Measurements from ENCODE around the gene NTF3. TPM values are rescaled to one million over a fixed set of nuclear protein-coding genes. Genes with fewer than 3 reads are reported as not detected.

Gene NTF3
- total RNA-seq, 2 donors from 2014 or later: not detected

DNA sequence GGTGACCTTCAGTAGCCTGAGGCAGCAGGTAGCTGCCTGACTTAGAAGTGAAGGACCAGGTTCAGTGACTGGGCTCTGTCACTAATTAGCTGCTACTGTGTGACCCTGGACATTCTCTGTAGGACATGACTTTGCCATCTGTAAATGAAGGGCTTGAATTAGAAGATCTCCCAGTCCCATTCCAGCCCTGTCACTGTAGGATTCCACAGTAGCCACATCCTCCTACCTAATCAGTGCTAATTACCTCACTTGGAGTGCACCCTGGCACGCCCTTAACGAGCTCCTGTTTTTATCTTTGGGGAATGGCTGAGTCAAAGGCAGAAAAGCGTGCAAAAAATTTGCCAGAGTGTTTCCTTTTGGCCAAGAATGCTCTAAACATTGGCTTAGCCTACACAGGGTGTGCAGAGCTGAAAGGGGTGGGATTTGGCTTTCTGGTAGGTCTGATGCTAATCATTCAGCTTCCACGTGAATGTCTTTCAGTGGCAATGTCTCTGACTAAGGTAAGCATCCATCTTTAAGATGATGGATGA is 6.8 kb downstream of the NTF3 start:
- H3K36me3 Mint-ChIP-seq (ENCODE audit: low read depth): no peaks in the 10 kb centered on the region
- H3K9me3 ChIP-seq (ENCODE audit: control insufficient read depth, low read length, poor library complexity, severe bottlenecking): no peaks in the 10 kb centered on the region
- H3K4me1 Mint-ChIP-seq: no peaks in the 10 kb centered on the region
- peaks cover 11% of the 10 kb centered on the region for H3K27me3 Mint-ChIP-seq
- H3K27ac Mint-ChIP-seq: no peak overlapping the region
- no peak for DNase-seq
- no peak for ATAC-seq
- H3K4me3 Mint-ChIP-seq: no peak overlapping the region

DNA sequence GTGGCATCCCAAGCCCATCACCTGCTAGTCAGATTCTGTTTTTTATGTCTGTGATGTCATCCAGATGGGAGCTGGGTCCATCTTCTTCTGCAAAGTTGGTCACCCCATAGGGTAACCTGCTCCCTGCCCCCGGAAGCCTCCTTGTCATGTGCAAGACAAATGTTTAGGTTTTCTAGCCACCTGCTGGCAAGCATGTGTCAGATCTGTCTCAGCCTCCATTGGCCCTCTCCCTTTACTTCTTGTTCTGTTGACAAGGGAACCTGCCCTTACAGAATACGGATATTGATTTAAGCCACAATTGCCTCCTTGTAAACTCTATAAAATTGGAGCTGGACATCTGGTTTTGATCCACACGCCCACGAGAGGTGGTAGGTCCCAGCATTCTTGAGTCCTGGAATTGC is 7.5 kb downstream of the NTF3 start:
- H3K4me3 Mint-ChIP-seq: no peak overlapping the region
- H3K36me3 Mint-ChIP-seq (ENCODE audit: low read depth): no peaks in the 10 kb centered on the region
- H3K27me3 Mint-ChIP-seq: peaks cover 11% of the 10 kb centered on the region
- ATAC-seq (no peak), DNase-seq (no peak)
- H3K4me1 Mint-ChIP-seq: no peaks in the 10 kb centered on the region
- H3K27ac Mint-ChIP-seq: no peak overlapping the region
- H3K9me3 ChIP-seq (ENCODE audit: control insufficient read depth, low read length, poor library complexity, severe bottlenecking): no peaks in the 10 kb centered on the region

DNA sequence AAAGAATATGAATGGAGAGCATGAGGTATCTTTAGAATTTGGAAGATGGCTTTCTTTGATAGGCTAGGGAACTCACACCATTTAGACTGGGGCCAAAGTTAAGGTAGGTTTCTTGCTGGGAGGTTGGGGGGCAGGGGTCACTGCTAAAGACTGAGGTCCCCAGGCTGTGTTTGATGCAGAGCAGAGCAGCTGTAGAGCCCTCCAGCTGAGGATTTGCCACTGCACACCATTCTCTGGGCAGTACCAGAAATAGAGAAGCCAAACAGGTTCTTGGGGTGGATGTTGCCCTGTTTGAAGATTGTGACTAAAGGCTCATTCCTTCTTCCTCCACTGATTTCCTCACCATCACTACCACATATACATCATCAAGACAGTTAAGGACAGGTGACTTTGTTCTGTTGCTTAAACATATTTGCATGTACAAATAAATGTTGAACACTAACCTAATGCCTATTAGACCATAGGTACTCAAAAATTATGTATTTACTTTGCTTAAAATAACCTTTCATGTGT is 7.9 kb downstream of the NTF3 start:
- no peaks in the 10 kb centered on the region for H3K4me1 Mint-ChIP-seq
- ATAC-seq (no peak), DNase-seq (no peak)
- no peaks in the 10 kb centered on the region for H3K9me3 ChIP-seq (ENCODE audit: control insufficient read depth, low read length, poor library complexity, severe bottlenecking)
- no peak overlapping the region for H3K4me3 Mint-ChIP-seq
- H3K36me3 Mint-ChIP-seq (ENCODE audit: low read depth): no peaks in the 10 kb centered on the region
- H3K27ac Mint-ChIP-seq: no peak overlapping the region
- peaks cover 11% of the 10 kb centered on the region for H3K27me3 Mint-ChIP-seq

DNA sequence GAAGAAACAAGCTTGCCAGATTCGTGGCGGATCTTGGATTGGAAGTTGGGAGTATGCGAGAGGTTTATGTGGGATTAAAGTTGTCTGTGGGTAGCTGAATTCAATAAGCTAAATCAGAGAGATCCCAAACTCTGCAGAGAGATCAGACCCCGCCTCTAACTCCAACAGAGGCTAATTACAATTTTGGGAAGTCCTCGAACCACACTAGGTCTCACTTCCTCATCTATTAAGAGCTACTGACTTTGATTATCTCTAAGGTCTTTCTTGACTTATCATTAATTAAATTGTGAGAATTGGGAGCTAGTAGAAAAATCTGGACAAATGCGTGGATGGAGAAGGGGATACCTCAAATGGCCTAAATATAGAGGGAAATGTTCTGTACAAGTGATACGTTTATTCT is 9.1 kb downstream of the NTF3 start:
- H3K4me1 Mint-ChIP-seq: no peaks in the 10 kb centered on the region
- no peaks in the 10 kb centered on the region for H3K36me3 Mint-ChIP-seq (ENCODE audit: low read depth)
- no peak overlapping the region for H3K27ac Mint-ChIP-seq
- H3K27me3 Mint-ChIP-seq: peaks cover 11% of the 10 kb centered on the region
- DNase-seq: no peak
- no peak overlapping the region for H3K4me3 Mint-ChIP-seq
- ATAC-seq: no peak
- no peaks in the 10 kb centered on the region for H3K9me3 ChIP-seq (ENCODE audit: control insufficient read depth, low read length, poor library complexity, severe bottlenecking)

DNA sequence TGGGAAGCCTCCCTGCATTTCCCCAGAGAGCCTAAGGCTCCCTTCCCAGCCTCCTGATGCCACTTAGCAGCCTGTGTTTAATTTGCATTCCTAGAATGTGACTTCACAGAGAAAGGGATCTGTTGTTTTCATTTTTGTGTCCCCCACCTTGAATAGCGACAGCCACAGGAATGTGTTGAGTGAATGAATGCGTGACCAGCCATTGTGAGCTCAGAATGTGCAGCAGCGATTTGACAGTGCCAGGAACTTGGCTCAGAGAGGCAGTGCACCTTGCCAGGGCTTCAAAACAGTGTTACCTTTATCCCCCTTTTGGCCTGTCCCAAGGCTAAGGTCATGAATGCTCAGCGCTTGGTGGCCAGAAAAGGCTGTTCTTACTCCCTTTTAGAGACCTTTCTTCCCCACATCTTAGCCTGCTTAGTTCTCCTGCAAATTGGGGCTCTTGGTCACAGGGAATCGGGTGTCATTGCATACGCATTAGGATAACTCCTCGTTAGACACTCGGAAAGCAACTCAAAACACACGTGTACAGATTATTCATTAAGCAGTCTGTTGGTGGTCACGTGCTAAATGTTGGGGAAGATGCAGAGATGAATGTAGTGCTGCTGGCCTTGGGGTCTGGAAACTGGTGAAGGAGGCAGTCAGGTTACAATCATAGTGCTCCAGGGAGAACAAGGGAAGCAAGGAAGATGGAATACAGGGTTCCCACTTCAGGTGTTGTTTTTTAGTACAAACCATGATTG is 9.8 kb downstream of the NTF3 start:
- ATAC-seq (no peak), DNase-seq (no peak)
- no peak overlapping the region for H3K27ac Mint-ChIP-seq
- H3K4me1 Mint-ChIP-seq: no peaks in the 10 kb centered on the region
- no peak overlapping the region for H3K4me3 Mint-ChIP-seq
- no peaks in the 10 kb centered on the region for H3K36me3 Mint-ChIP-seq (ENCODE audit: low read depth)
- H3K27me3 Mint-ChIP-seq: peaks cover 12% of the 10 kb centered on the region
- H3K9me3 ChIP-seq (ENCODE audit: control insufficient read depth, low read length, poor library complexity, severe bottlenecking): no peaks in the 10 kb centered on the region

DNA sequence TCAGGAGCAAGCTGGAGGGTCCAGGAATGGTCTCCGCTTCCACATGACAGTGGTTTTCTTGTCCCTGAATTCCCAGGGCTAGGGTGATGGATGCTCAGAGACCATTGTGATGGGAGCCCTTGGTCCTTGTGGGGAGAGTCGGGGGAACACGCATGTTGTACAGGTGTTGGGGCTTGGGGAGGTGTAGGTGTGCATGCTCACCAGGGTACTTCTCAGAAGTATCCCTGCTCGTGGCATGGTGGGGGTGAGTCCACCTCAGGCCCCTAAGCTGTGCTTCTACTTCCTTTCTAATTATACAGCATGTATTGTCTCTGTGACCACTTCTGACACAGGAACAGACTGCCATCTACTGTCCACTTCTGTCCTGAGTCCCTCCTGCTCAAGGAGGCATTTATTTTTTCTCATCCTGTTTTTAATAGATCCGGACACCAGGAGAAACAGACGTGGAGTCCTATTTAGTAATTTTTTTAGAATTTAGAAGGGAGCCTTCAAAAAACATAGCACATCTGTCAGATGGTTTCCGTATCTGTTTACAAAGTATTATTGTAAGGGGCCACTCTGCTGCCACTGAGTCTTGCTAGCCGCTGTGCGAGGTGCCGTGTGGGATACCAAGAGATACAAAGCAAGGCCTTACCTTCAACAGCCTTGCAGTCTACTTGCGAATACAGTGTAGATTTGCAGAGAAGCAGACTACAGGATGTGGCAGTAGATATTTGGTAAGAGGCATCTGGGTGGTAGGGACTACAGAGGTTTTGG is 10.5 kb downstream of the NTF3 start:
- Mint-ChIP-seq H3K36me3 (ENCODE audit: low read depth) (no peaks in the 10 kb centered on the region), H3K4me1 (no peaks in the 10 kb centered on the region), H3K27me3 (peaks cover 16% of the 10 kb centered on the region), H3K27ac (no peak overlapping the region), H3K4me3 (no peak overlapping the region)
- H3K9me3 ChIP-seq (ENCODE audit: control insufficient read depth, low read length, poor library complexity, severe bottlenecking): no peaks in the 10 kb centered on the region
- DNase-seq (no peak), ATAC-seq (no peak)

DNA sequence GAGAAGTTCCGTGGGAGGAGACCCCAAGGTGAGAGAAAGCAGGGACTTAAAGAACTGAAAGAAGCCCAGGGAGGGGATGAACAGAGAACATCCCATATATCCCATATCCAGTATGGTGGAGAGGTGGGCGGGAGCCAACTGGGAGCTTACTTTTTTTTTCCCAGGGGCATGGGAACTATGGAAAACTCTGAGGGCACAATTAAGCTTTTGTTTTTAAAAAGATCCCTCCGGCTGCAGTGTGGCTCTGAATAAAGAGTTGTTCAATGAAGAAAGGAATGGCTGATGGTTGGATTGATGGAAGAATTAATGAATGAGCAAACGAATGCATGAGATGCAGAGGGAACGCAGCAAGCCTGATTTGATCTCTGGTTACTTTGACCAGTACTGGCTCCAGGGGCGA is 12.6 kb downstream of the NTF3 start:
- H3K36me3 Mint-ChIP-seq (ENCODE audit: low read depth): no peaks in the 10 kb centered on the region
- no peaks in the 10 kb centered on the region for H3K9me3 ChIP-seq (ENCODE audit: control insufficient read depth, low read length, poor library complexity, severe bottlenecking)
- ATAC-seq: no peak
- no peak overlapping the region for H3K27ac Mint-ChIP-seq
- no peak overlapping the region for H3K4me3 Mint-ChIP-seq
- peaks cover 16% of the 10 kb centered on the region for H3K27me3 Mint-ChIP-seq
- no peaks in the 10 kb centered on the region for H3K4me1 Mint-ChIP-seq
- DNase-seq: no peak

DNA sequence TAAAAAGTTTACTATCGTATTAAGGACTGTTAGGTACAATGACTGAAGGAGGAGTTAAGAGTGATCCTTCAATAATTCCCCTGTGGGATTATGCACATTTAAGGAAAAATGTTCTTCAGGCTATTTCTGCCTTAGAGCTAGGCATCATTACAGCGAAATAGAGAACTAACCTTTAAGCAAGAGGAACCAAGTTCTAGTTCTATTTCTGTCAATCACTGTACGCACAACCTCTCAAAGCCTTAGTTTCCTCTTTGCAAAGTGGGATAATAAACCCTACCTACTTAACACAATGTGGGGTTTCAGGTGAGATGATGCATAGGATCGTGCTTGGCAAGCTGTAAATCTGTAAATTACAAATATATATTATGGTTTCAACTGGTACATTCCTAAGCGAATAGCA is 15.4 kb downstream of the NTF3 start:
- H3K9me3 ChIP-seq (ENCODE audit: control insufficient read depth, low read length, poor library complexity, severe bottlenecking): no peaks in the 10 kb centered on the region
- H3K27me3 Mint-ChIP-seq: peaks cover 5% of the 10 kb centered on the region
- DNase-seq (no peak), ATAC-seq (no peak)
- H3K4me3 Mint-ChIP-seq: no peak overlapping the region
- H3K36me3 Mint-ChIP-seq (ENCODE audit: low read depth): no peaks in the 10 kb centered on the region
- H3K27ac Mint-ChIP-seq: no peak overlapping the region
- no peaks in the 10 kb centered on the region for H3K4me1 Mint-ChIP-seq

DNA sequence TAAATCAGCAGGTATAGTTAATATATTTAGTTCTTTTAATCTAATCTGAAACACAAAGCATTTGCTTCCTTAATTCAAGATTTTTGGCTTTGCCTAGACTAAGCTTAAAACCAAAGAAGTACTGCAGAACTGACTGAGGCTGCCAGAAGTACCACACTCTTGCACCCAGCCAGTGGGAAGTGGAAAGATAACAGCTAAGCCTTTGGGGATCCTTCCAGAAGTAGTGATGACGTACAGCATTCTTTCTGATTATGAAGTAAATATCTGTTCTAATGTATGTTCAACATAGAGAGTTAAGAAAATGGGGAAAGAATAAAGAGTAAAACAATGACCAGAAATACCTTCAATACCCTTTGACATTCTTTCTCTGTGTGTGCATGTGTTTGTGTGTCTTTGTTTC is 19.3 kb downstream of the NTF3 start:
- no peak for ATAC-seq
- peaks cover 10% of the 10 kb centered on the region for H3K27me3 Mint-ChIP-seq
- no peaks in the 10 kb centered on the region for H3K36me3 Mint-ChIP-seq (ENCODE audit: low read depth)
- H3K27ac Mint-ChIP-seq: no peak overlapping the region
- H3K9me3 ChIP-seq (ENCODE audit: control insufficient read depth, low read length, poor library complexity, severe bottlenecking): no peaks in the 10 kb centered on the region
- no peaks in the 10 kb centered on the region for H3K4me1 Mint-ChIP-seq
- no peak for DNase-seq
- no peak overlapping the region for H3K4me3 Mint-ChIP-seq

DNA sequence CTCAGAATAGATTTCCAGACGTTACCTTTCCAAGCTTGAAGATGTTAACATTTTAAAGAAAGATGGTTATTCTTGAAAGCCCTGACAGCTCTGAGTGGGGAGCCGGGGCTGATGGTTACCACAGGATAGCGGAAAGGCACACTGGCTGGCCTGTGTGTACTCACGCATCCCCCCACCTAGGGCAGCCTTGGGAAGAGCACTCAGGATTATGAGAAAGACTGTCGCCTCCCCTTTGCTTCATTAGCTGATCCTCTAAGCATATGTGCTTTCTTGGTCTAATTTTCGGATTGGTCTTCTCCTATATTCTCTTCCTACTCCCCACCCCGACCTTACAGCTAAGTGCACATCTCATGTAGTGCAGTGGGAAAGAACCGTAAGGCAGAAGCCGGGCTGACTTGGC is 20.7 kb downstream of the NTF3 start:
- H3K4me3 Mint-ChIP-seq: no peak overlapping the region
- DNase-seq (no peak), ATAC-seq (no peak)
- peaks cover 2% of the 10 kb centered on the region for H3K4me1 Mint-ChIP-seq
- peaks cover 5% of the 10 kb centered on the region for H3K27me3 Mint-ChIP-seq
- no peaks in the 10 kb centered on the region for H3K36me3 Mint-ChIP-seq (ENCODE audit: low read depth)
- no peaks in the 10 kb centered on the region for H3K9me3 ChIP-seq (ENCODE audit: control insufficient read depth, low read length, poor library complexity, severe bottlenecking)
- no peak overlapping the region for H3K27ac Mint-ChIP-seq

DNA sequence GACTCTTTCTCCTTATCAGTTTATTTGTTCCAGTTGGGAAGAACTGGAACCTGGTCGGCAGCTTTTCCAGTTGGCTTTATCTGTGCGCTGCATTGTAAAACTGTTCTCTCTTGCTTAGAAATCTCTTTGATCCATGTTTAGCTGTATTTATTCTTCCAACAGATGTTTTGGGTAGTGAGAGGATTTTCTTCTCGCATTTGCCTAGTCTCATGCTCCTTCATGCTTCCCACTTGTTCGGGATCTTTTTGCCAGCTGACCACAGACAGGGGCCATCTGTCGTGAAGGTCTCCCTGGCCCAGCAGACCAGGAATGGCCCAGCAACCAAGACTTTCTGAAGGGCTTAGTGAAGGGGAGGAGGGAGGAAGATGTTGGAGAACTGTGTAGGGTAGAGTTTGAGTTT is 21.6 kb downstream of the NTF3 start:
- Mint-ChIP-seq H3K27ac (no peak overlapping the region), H3K4me3 (no peak overlapping the region), H3K36me3 (ENCODE audit: low read depth) (no peaks in the 10 kb centered on the region), H3K4me1 (peaks cover 2% of the 10 kb centered on the region), H3K27me3 (peaks cover 5% of the 10 kb centered on the region)
- no peak for ATAC-seq
- H3K9me3 ChIP-seq (ENCODE audit: control insufficient read depth, low read length, poor library complexity, severe bottlenecking): no peaks in the 10 kb centered on the region
- DNase-seq: no peak

DNA sequence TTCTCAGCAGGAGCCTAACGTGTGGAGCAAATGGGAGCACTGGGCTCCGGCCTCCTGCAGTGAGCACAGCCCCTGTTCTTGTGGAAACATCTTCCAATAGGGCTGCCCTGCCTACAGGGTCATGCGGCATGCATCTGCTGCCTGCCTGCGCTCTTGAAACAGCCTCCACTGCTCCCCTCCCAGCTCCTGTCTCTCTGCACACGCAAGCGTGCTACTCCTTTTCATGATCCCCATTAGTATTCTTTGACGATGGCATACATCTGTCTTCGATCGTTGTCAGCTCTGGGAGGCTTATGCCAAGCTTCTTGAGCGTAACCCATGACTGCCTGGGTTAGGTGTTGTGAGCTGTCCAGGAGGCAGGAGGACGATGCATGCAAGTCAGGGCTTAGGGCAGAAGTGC is 23.1 kb downstream of the NTF3 start:
- no peaks in the 10 kb centered on the region for H3K9me3 ChIP-seq (ENCODE audit: control insufficient read depth, low read length, poor library complexity, severe bottlenecking)
- Mint-ChIP-seq H3K4me1 (peaks cover 2% of the 10 kb centered on the region), H3K36me3 (ENCODE audit: low read depth) (no peaks in the 10 kb centered on the region), H3K27ac (no peak overlapping the region), H3K4me3 (no peak overlapping the region), H3K27me3 (peaks cover 7% of the 10 kb centered on the region)
- DNase-seq (no peak), ATAC-seq (no peak)

DNA sequence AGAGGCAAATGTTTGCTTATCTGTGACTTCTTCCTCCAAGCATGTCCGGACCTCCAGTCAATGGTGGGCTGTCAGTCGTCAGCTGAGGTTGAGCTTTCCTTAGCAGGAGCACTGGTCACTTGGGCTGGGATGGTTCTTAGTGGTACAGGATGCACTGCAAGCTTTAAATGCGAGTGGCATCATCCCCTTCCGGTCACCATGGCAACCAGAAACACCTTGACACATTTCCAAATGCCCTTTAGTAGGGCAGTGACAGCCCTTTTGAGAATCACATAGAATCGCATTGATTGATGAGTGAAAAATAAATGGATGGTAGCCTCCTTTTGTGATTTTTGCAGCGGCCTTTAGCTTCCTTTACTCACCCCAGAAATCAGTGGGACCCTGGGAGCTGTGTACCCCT is 24.1 kb downstream of the NTF3 start:
- DNase-seq: no peak
- H3K4me3 Mint-ChIP-seq: no peak overlapping the region

More for the DNA sequence above, 24.1 kb downstream of the NTF3 start:
- ATAC-seq: no peak
- H3K27ac Mint-ChIP-seq: no peak overlapping the region
- H3K4me1 Mint-ChIP-seq: peaks cover 2% of the 10 kb centered on the region
- H3K36me3 Mint-ChIP-seq (ENCODE audit: low read depth): no peaks in the 10 kb centered on the region
- no peaks in the 10 kb centered on the region for H3K9me3 ChIP-seq (ENCODE audit: control insufficient read depth, low read length, poor library complexity, severe bottlenecking)
- H3K27me3 Mint-ChIP-seq: peaks cover 9% of the 10 kb centered on the region

Data from T-helper 17 cell (primary cell).